HepG2 (cell line): ENCODE measurements around the gene TTC4. TPM values are rescaled to one million over a fixed set of nuclear protein-coding genes. Genes with fewer than 3 reads are reported as not detected.

Experiments used
- ATAC-seq: fragments of 200-7000 bp; cut with Tn5 transposase; 3 replicates; pipeline ENCODE4 v1.9.1; 2020; ENCODE audit warnings: mild to moderate bottlenecking, moderate library complexity
- BruUV-seq: library from RNA; stranded (reverse); fragments of 400-500 nt; replicated peaks from 2 replicates; lab custom pipeline; 2021; lab: Mats Ljungman, UMichigan
- CTCF ChIA-PET: fragments of 300-600 bp; formaldehyde crosslinking; extraction: SDS; loops from one replicate; lab custom pipeline; 2021; ENCODE audit warnings: low total read pairs, inconsistent platforms, low intra/inter-chr PET ratio; lab: Yijun Ruan, JAX
- POLR2A ChIA-PET: fragments of 350-600 bp; sonication (Branson Sonifier 250); formaldehyde crosslinking; loops from one replicate; lab custom pipeline; 2020; ENCODE audit warnings: antibody characterized with exemption, inconsistent platforms; lab: Yijun Ruan, JAX
- DNase-seq: peaks from one replicate; pipeline ENCODE4 v3.0.0-alpha.2; 2015; ENCODE audit warnings: low spot score
- FAIRE-seq: peaks from 3 replicates; lab custom pipeline; 2011; peaks lifted over from hg19 to GRCh38; lab: Jason Lieb, UNC
- H2AFZ ChIP-seq: one replicate; pipeline ENCODE4 v1.6.1; 2011; ENCODE audit warnings: low read length, inconsistent platforms
- H3K27ac ChIP-seq: fragments of 300-600 bp; 3 replicates; pipeline ENCODE4 v1.8.0; 2011; ENCODE audit warnings: mixed run types, mild to moderate bottlenecking, mixed read lengths, low read length, inconsistent platforms; ENCODE audit not compliant: insufficient read depth; ENCODE audit errors: extremely low read length
- H3K27me3 ChIP-seq, 2 experiments: fragments of 200-600 bp in 1 of 2; 2 replicates in 1 of 2; 3 replicates in 1 of 2; pipeline versions ENCODE4 v1.6.0 to v1.8.0; 2011; ENCODE audit warnings: low read length in 2 of 2, mild to moderate bottlenecking in 2 of 2, moderate library complexity in 2 of 2, inconsistent platforms in 1 of 2; ENCODE audit not compliant: insufficient read depth in 2 of 2, control insufficient read depth in 1 of 2
- H3K36me3 ChIP-seq, 2 experiments: fragments of 200-600 bp in 1 of 2; replicated peaks in 1 of 2; 2 replicates in 1 of 2; 3 replicates in 1 of 2; pipeline versions ENCODE4 v1.5.1 to v1.8.0; 2011; ENCODE audit warnings: low read length in 2 of 2, inconsistent platforms in 1 of 2; ENCODE audit not compliant: insufficient read depth in 2 of 2, control insufficient read depth in 1 of 2
- H3K4me1 ChIP-seq: 2 replicates; pipeline ENCODE4 v1.5.1; 2012; ENCODE audit warnings: low read length, inconsistent platforms; ENCODE audit not compliant: insufficient read depth
- H3K4me2 ChIP-seq: 2 replicates; pipeline ENCODE4 v1.6.0; 2011; ENCODE audit warnings: low read depth, low read length, inconsistent platforms
- H3K4me3 ChIP-seq, 3 experiments: fragments of 200-600 bp in 1 of 3; sonication (generic), shearing (Covaris generic) in 1 of 3; replicated peaks in 1 of 3; 2 replicates each; pipeline ENCODE4 v1.5.1; 2011 to 2016; ENCODE audit warnings: low read length in 3 of 3, inconsistent platforms in 2 of 3, low read depth in 2 of 3, mild to moderate bottlenecking in 2 of 3, control low read depth in 1 of 3, mixed read lengths in 1 of 3; ENCODE audit not compliant: insufficient read depth in 1 of 3
- H3K79me2 ChIP-seq: one replicate; pipeline ENCODE4 v1.6.1; 2011; ENCODE audit warnings: low read length, inconsistent platforms; ENCODE audit not compliant: insufficient read depth
- H3K9ac ChIP-seq: 2 replicates; pipeline ENCODE4 v1.6.0; 2011; ENCODE audit warnings: mild to moderate bottlenecking, low read depth, low read length, inconsistent platforms; ENCODE audit not compliant: insufficient read depth
- H3K9me3 ChIP-seq: 2 replicates; pipeline ENCODE4 v1.5.1; 2012; ENCODE audit warnings: mild to moderate bottlenecking, low read length
- H4K20me1 ChIP-seq: 2 replicates; pipeline ENCODE4 v1.6.0; 2011; ENCODE audit warnings: inconsistent platforms, mild to moderate bottlenecking, low read length, moderate library complexity; ENCODE audit not compliant: insufficient read depth
- ISL2 ChIP-seq: sonication (generic); formaldehyde crosslinking; IDR thresholded peaks from 2 replicates; pipeline ENCODE4 v1.5.0; 2020; ENCODE audit warnings: missing genetic modification reagents
- KLF9 ChIP-seq: IDR thresholded peaks from 2 replicates; pipeline ENCODE4 v1.6.1; 2016; ENCODE audit warnings: low read depth
- ZBTB1 ChIP-seq: sonication (generic); formaldehyde crosslinking; IDR thresholded peaks from 2 replicates; pipeline ENCODE4 v1.4.0; 2020; ENCODE audit warnings: missing genetic modification reagents, borderline replicate concordance
- ZFP82 ChIP-seq: sonication (generic); formaldehyde crosslinking; IDR thresholded peaks from 2 replicates; pipeline ENCODE4 v1.5.1; 2020; ENCODE audit warnings: mild to moderate bottlenecking, missing genetic modification reagents, borderline replicate concordance
- ZMAT3 ChIP-seq: sonication (generic); formaldehyde crosslinking; conservative IDR thresholded peaks from 2 replicates; pipeline ENCODE4 v1.7.0; 2021; ENCODE audit warnings: missing genetic modification reagents
- ZSCAN25 ChIP-seq: sonication (generic); formaldehyde crosslinking; IDR thresholded peaks from 2 replicates; pipeline ENCODE4 v1.8.0; 2022; ENCODE audit warnings: mild to moderate bottlenecking, missing genetic modification reagents
- WGBS: methylation state at CpG from one replicate; pipeline ENCODE4 v1.1.6; 2017; ENCODE audit warnings: low lambda C conversion rate; 5-methylcytosine and 5-hydroxymethylcytosine counted together
- in situ Hi-C: cut with HindIII; loops from 2 replicates; pipeline ENCODE4 v1.10.0; 2017; ENCODE audit warnings: low pct_unique_long_range_greater_than_20kb; ENCODE audit not compliant: extremely low pct_ligation_motif_present
- intact Hi-C: fragments of 100-400 bp; cut with micrococcal nuclease; formaldehyde crosslinking; loops from one replicate; pipeline ENCODE4 v1.10.0; 2022; ENCODE audit not compliant: unreplicated experiment
- polyA plus RNA-seq, 8 experiments: library from polyadenylated mRNA; depleted of rRNA in 3 of 8; stranded (reverse) in 7 of 8; unstranded in 1 of 8; fragments of >200 nt; fragmentation: Illumina TruSeq in 4 of 8; extraction: Trizol in 4 of 8; gene quantifications; 2 replicates each; pipeline versions ENCODE4 v1.2.1 to v1.2.3, GENCODE V29; 2011 to 2016; ENCODE audit warnings: low read depth in 4 of 8, missing spikeins in 1 of 8, mixed read lengths in 1 of 8; ENCODE audit not compliant: insufficient read depth in 1 of 8
- total RNA-seq, 5 experiments: library from RNA; depleted of rRNA; stranded (reverse); fragments of >200 nt; fragmentation: Illumina TruSeq; extraction: Trizol; gene quantifications; 2 replicates each; pipeline ENCODE4 v1.2.3, GENCODE V29; 2016; ENCODE audit warnings: low read depth in 1 of 5

Gene TTC4
- total and polyA plus RNA-seq, 2 of the 13 experiments (the other 11 are each of a cell fraction or from before 2014, with no cell fraction given), result 13.1 to 24.7 TPM

DNA sequence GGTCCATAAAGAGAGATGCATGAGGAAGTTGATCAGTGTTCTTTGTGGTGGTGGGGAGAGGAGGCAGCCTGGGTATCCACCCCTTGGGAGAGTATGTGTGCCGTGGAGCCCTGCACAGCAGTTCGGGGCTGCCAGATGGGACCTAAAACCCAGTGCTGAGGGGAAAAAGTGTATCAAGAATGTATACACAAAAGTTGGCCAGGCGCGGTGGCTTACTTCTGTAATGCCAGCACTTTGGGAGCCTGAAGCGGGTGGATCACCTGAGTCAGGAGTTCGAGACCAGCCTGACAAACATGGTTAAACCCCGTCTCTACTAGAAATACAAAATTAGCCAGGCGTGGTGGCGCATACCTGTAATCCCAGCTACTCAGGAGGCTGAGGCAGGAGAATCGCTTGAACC is 4.1 kb upstream of the TTC4 start (continued):
- no peak for TF ChIP-seq ISL2 (CRISPR knock-in tag)
- TF ChIP-seq KLF9 (CRISPR knock-in tag), result no peak
- TF ChIP-seq, all 625 proteins: peak for 0

DNA sequence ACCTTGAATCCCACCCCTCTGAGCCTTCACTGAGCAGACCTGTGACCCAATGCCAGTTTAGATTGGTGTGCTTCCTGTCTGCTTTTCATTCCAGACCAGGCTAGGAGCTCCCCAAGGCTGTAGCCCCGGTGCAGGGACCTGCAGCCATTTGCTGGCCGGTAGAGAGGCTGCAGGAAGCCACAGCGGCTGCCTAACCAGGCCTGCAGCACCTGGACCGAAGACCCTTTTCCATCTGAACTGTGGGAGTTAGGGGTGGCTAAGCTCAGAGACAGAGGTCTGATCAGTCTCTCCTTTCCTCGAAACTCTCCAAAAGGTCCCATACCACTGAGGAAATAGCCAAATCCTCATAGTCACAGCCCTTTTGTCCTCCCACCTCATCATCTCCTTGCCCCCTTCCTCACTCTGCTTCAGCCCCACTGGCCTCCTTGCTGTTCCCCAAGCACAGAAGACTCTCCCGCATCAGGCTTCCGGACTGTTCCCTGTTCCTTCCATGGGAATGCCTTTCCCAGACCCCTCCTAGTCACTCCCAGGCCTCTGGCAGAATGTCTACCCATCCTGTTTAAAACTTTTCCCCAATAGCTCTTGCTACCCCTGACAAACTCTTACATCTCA is 674 bp upstream of the TTC4 start:
- peak overlapping the region; percentile 88 for H3K4me2 ChIP-seq
- 0 out of 2 replicates have a peak, but pooled peaks have one; percentile 2 for TF ChIP-seq ZFP82
- 0 out of 2 replicates have a peak, but pooled peaks have one; percentile 4 for TF ChIP-seq ZMAT3 (CRISPR knock-in tag)
- TF ChIP-seq ZSCAN25 (CRISPR knock-in tag), result peak; percentile 14; the same call in 1 of the 2 replicates
- no peak for TF ChIP-seq ZBTB1 (CRISPR knock-in tag)
- no peak overlapping the region for H3K27ac ChIP-seq
- H3K27me3 ChIP-seq, result peaks cover 0 to 18% of the 10 kb centered on the region in 2 experiments; a peak in 2 of 5 replicates
- WGBS, result 75% methylated on average over 4 of the region's 7 CpGs
- H4K20me1 ChIP-seq, result no peaks in the 10 kb centered on the region
- FAIRE-seq (no peak), ATAC-seq (peak; percentile 43), DNase-seq (no peak)
- CTCF ChIA-PET, result no interaction called here
- no TSS peak for BruUV-seq
- in situ Hi-C loops (no loop called here), intact Hi-C loops (loop anchor here (2.0 to 5.0 kb wide), 3 partner anchors 77 to 878 kb away; partner anchors contain the start of gene NDC1)
- H3K4me3 ChIP-seq, result peak overlapping the region; percentile 78 to 88 (median 85); a peak in 5 of 6 replicates
- no peaks in the 10 kb centered on the region for H3K9me3 ChIP-seq
- peak overlapping the region; percentile 73 for H2AFZ ChIP-seq
- POLR2A ChIA-PET, result interaction anchor here (0.6 to 1.3 kb wide), 3 partner anchors 10 to 49 kb away, joined by 3 to 4 read pairs (median 3); partner anchors contain the start of gene PARS2
- H3K79me2 ChIP-seq, result peaks cover 19% of the 10 kb centered on the region
- H3K36me3 ChIP-seq, result peaks cover 1 to 12% of the 10 kb centered on the region in 2 experiments; a peak in 3 of 5 replicates
- peak overlapping the region; percentile 31; the same call in 1 of the 2 replicates for H3K9ac ChIP-seq
- peaks cover 37% of the 10 kb centered on the region for H3K4me1 ChIP-seq
